Astrocyte of the cerebellum (primary cell): Measurements from ENCODE around the gene DOCK3.
"Not testable (repeated sequence)": the region's sequence is repeated elsewhere in the genome, so short reads cannot be mapped to it uniquely, and the experiment has no call there.

Experiments
- DNase-seq: peaks from one replicate; pipeline ENCODE4 v3.0.0-alpha.2; 2011; ENCODE audit warnings: low read depth
- H3K4me3 ChIP-seq: 2 replicates; pipeline ENCODE4 v1.5.1; 2011; ENCODE audit warnings: mild to moderate bottlenecking, low read depth, low read length, moderate library complexity
- CTCF ChIP-seq: IDR thresholded peaks from 2 replicates; pipeline ENCODE4 v1.5.1; 2012; ENCODE audit warnings: low read length, low read depth, moderate library complexity, mild to moderate bottlenecking; ENCODE audit errors: missing control alignments
- in situ Hi-C: cut with HindIII; loops from 2 replicates; pipeline ENCODE4 v1.10.0; 2017; ENCODE audit warnings: low sequenced_read_pairs

Gene DOCK3

GRCh38 chr3:51075221-51075775 is 400.6 kb downstream of the DOCK3 start:
- no peak overlapping the region for H3K4me3 ChIP-seq
- in situ Hi-C loops: no loop called here
- no peak for DNase-seq
- no peak for TF ChIP-seq CTCF

GRCh38 chr3:51082363-51082762 is 407.6 kb downstream of the DOCK3 start:
- in situ Hi-C loops: no loop called here
- no peak for DNase-seq
- TF ChIP-seq CTCF: no peak
- no peak overlapping the region for H3K4me3 ChIP-seq

- no peak for DNase-seq
- no peak overlapping the region for H3K4me3 ChIP-seq
- in situ Hi-C loops: no loop called here
- no peak for TF ChIP-seq CTCF
These were observed 408.8 kb downstream of the DOCK3 start for GRCh38 chr3:51083490-51083889.

DNA sequence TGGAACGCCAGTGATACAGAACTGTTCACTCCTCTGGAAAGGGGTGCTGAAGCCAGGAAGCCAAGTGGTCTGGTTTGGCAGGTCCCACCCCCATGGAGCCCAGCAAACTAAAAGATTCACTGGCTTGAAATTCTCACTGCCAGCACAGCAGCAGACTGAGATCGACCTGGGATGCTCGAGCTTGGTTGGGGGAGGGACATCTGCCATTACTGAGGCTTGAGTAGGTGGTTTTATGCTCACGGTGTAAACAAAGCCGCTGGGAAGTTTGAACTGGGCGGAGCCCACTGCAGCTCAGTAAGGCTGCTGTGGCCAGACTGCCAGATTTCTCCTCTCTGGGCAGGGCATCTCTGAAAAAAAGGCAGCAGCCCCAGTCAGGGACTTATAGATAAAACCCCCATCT is 417.4 kb downstream of the DOCK3 start:
- H3K4me3 ChIP-seq, DNase-seq, in situ Hi-C loops: not testable (repeated sequence)

GRCh38 chr3:51094838-51095237 is 420.1 kb downstream of the DOCK3 start:
- DNase-seq, in situ Hi-C loops, H3K4me3 ChIP-seq: not testable (repeated sequence)

GRCh38 chr3:51099794-51100535 is 425.2 kb downstream of the DOCK3 start:
- TF ChIP-seq CTCF: peak; percentile 93
- no peak overlapping the region for H3K4me3 ChIP-seq
- in situ Hi-C loops: loop anchor here (10.0 kb wide), 1 partner anchor 275 kb away; no protein-coding TSS in a partner anchor
- peak; percentile 37 for DNase-seq

- H3K4me3 ChIP-seq: no peak overlapping the region
- no peak for DNase-seq
- in situ Hi-C loops: loop anchor here (10.0 kb wide), 1 partner anchor 274 kb away; no protein-coding TSS in a partner anchor
- no peak for TF ChIP-seq CTCF
These were observed 425.8 kb downstream of the DOCK3 start for GRCh38 chr3:51100536-51100851.
